HCT116 (cell line): ENCODE measurements around the gene HOXC6. TPM values are rescaled to one million over a fixed set of nuclear protein-coding genes. Genes with fewer than 3 reads are reported as not detected.

Source experiments
- ATAC-seq: fragments of 200-7000 bp; cut with Tn5 transposase; 2 replicates; pipeline ENCODE4 v1.9.1; 2020; ENCODE audit warnings: mild to moderate bottlenecking, moderate library complexity
- BruUV-seq: library from RNA; stranded (reverse); fragments of 400-500 nt; replicated peaks from 2 replicates; lab custom pipeline; 2021; lab: Mats Ljungman, UMichigan
- CTCF ChIA-PET: fragments of 300-600 bp; sonication (Branson Sonifier 250); formaldehyde crosslinking; loops from one replicate; lab custom pipeline; 2021; ENCODE audit warnings: antibody characterized with exemption; lab: Charles Lee
- POLR2A ChIA-PET: fragments of 300-600, 350-600 bp; sonication (Branson Sonifier 250); formaldehyde crosslinking; loops from one replicate; lab custom pipeline; 2021; ENCODE audit warnings: antibody characterized with exemption; lab: Charles Lee
- RAD21 ChIA-PET, 2 experiments: fragments of 300-600 bp; sonication (Branson Sonifier 250); formaldehyde crosslinking; loops; one replicate each; lab custom pipeline; 2023; ENCODE audit warnings: low total read pairs in 2 of 2; ENCODE audit not compliant: uncharacterized antibody in 2 of 2, unreplicated experiment in 2 of 2, low non-redundant PET in 1 of 2; lab: Charles Lee
- DNase-seq: peaks from one replicate; pipeline ENCODE4 v3.0.0-alpha.2; 2010; ENCODE audit warnings: low read depth, low spot score
- H2AFZ ChIP-seq: fragments of 200-600 bp; shearing (Covaris generic), sonication (generic); 2 replicates; pipeline ENCODE4 v1.6.1; 2017; ENCODE audit warnings: low read depth, mixed run types, mixed read lengths, antibody characterized with exemption, low read length; ENCODE audit not compliant: poor library complexity, severe bottlenecking
- H3K27ac ChIP-seq: 2 replicates; pipeline ENCODE4 v1.5.1; 2012; ENCODE audit warnings: low read depth, low read length
- H3K27me3 ChIP-seq: fragments of 200-600 bp; sonication (generic); 2 replicates; pipeline ENCODE4 v1.6.1; 2016; ENCODE audit warnings: mixed run types, low read length, mixed read lengths; ENCODE audit not compliant: insufficient read depth
- H3K36me3 ChIP-seq, 2 experiments: fragments of 200-500 bp in 1 of 2; fragments of 200-600 bp in 1 of 2; sonication (Bioruptor generic) in 1 of 2; sonication (generic) in 1 of 2; 2 replicates each; pipeline versions ENCODE4 v1.5.1 to v1.6.1; 2014 to 2016; ENCODE audit warnings: low read length in 2 of 2, inconsistent platforms in 1 of 2, mixed read lengths in 1 of 2, mixed run types in 1 of 2; ENCODE audit not compliant: insufficient read depth in 2 of 2, control insufficient read depth in 1 of 2
- H3K4me1 ChIP-seq, 2 experiments: fragments of 200-600 bp in 1 of 2; sonication (generic) in 1 of 2; 2 replicates each; pipeline versions ENCODE4 v1.5.1 to v1.6.1; 2012 to 2017; ENCODE audit warnings: low read length in 2 of 2, inconsistent platforms in 1 of 2, mild to moderate bottlenecking in 1 of 2, mixed read lengths in 1 of 2, mixed run types in 1 of 2, moderate library complexity in 1 of 2; ENCODE audit not compliant: insufficient read depth in 2 of 2, control insufficient read depth in 1 of 2
- H3K4me2 ChIP-seq: fragments of 200-600 bp; sonication (generic); 2 replicates; pipeline ENCODE4 v1.6.1; 2017; ENCODE audit warnings: mixed run types, low read length, mixed read lengths
- H3K4me3 ChIP-seq, 2 experiments: fragments of 200-600 bp in 1 of 2; sonication (generic) in 1 of 2; replicated peaks in 1 of 2; 2 replicates each; pipeline ENCODE4 v1.5.1; 2011 to 2016; ENCODE audit warnings: low read length in 2 of 2, control low read depth in 1 of 2, low read depth in 1 of 2, mild to moderate bottlenecking in 1 of 2, mixed read lengths in 1 of 2, mixed run types in 1 of 2
- H3K79me2 ChIP-seq: fragments of 200-600 bp; sonication (generic); 2 replicates; pipeline ENCODE4 v1.6.1; 2017; ENCODE audit warnings: mild to moderate bottlenecking, mixed run types, low read length, moderate library complexity, mixed read lengths; ENCODE audit not compliant: insufficient read depth
- H3K9ac ChIP-seq: fragments of 200-600 bp; sonication (generic); 2 replicates; pipeline ENCODE4 v1.6.1; 2016; ENCODE audit warnings: low read length, mixed read lengths
- H3K9me2 ChIP-seq: fragments of 200-600 bp; sonication (generic), shearing (Covaris generic); 2 replicates; pipeline ENCODE4 v1.6.1; 2017; ENCODE audit warnings: mixed run types, mild to moderate bottlenecking, moderate library complexity; ENCODE audit not compliant: insufficient read depth
- H3K9me3 ChIP-seq, 2 experiments: fragments of 200-500 bp in 1 of 2; fragments of 200-600 bp in 1 of 2; sonication (Bioruptor generic) in 1 of 2; sonication (generic) in 1 of 2; 2 replicates each; pipeline ENCODE4 v1.6.1; 2014 to 2017; ENCODE audit warnings: low read length in 2 of 2, mixed read lengths in 2 of 2, inconsistent platforms in 1 of 2, low read depth in 1 of 2, mild to moderate bottlenecking in 1 of 2, mixed run types in 1 of 2, moderate library complexity in 1 of 2; ENCODE audit not compliant: control insufficient read depth in 1 of 2, insufficient read depth in 1 of 2
- H4K20me1 ChIP-seq: fragments of 200-600 bp; sonication (generic), shearing (Covaris generic); 2 replicates; pipeline ENCODE4 v1.6.1; 2017; ENCODE audit warnings: mixed run types, mild to moderate bottlenecking, moderate library complexity; ENCODE audit not compliant: insufficient read depth
- CBX3 ChIP-seq: IDR thresholded peaks from 2 replicates; pipeline ENCODE4 v1.6.1; 2012; ENCODE audit warnings: low read depth
- CTCF ChIP-seq, 3 experiments: fragments of 200-600 bp in 1 of 3; sonication (generic) in 1 of 3; IDR thresholded peaks in 2 of 3; conservative IDR thresholded peaks in 1 of 3; 2 replicates each; pipeline ENCODE4 v1.5.1; 2012 to 2017; ENCODE audit warnings: low read depth in 2 of 3, low read length in 2 of 3, antibody characterized with exemption in 1 of 3, borderline replicate concordance in 1 of 3, control low read depth in 1 of 3, mild to moderate bottlenecking in 1 of 3, mixed read lengths in 1 of 3, mixed run types in 1 of 3, moderate library complexity in 1 of 3; ENCODE audit not compliant: insufficient read depth in 1 of 3
- EGR1 ChIP-seq: IDR thresholded peaks from 2 replicates; pipeline ENCODE4 v1.6.1; 2012; ENCODE audit warnings: low read depth
- FOSL1 ChIP-seq: IDR thresholded peaks from 2 replicates; pipeline ENCODE4 v1.6.1; 2012; ENCODE audit warnings: low read depth
- POLR2A ChIP-seq: IDR thresholded peaks from 2 replicates; pipeline ENCODE4 v1.7.0; 2011; ENCODE audit warnings: borderline replicate concordance; ENCODE audit not compliant: insufficient read depth, insufficient read length; ENCODE audit errors: extremely low read depth
- POLR2AphosphoS5 ChIP-seq: IDR thresholded peaks from 2 replicates; pipeline ENCODE4 v1.6.1; 2011; ENCODE audit warnings: mild to moderate bottlenecking, low read depth, low read length, moderate library complexity
- RAD21 ChIP-seq: IDR thresholded peaks from 2 replicates; pipeline ENCODE4 v1.6.1; 2012; ENCODE audit warnings: low read depth, mild to moderate bottlenecking
- REST ChIP-seq: IDR thresholded peaks from 2 replicates; pipeline ENCODE4 v1.6.1; 2012; ENCODE audit warnings: low read depth
- intact Hi-C: fragments of 100-400 bp; cut with micrococcal nuclease; formaldehyde crosslinking; loops from 2 replicates; pipeline ENCODE4 v1.10.0; 2022
- total RNA-seq: library from RNA; stranded (reverse); gene quantifications from one replicate; pipeline ENCODE4 v1.2.1, GENCODE V29; 2021; ENCODE audit not compliant: unreplicated experiment

HOXC6 gene
- total RNA-seq, 1 experiment from 2014 or later: 3.1 TPM

- no peak for TF ChIP-seq REST
These were observed 30.0 kb downstream of the HOXC6 start (continued) for GRCh38 chr12:54058128-54058768.

- Histone ChIP-seq H3K79me2 (no peaks in the 10 kb centered on the region), H3K27ac (no peak overlapping the region), H3K4me3 (no peak overlapping the region), H2AFZ (no peak overlapping the region), H3K27me3 (peaks cover 5% of the 10 kb centered on the region; the same call in 1 of the 2 replicates), H3K9me3 (no peaks in the 10 kb centered on the region), H3K9me2 (no peaks in the 10 kb centered on the region), H3K4me2 (no peak overlapping the region), H3K9ac (no peak overlapping the region), H3K36me3 (no peaks in the 10 kb centered on the region), H3K4me1 (no peaks in the 10 kb centered on the region), H4K20me1 (no peaks in the 10 kb centered on the region)
- no TSS peak for BruUV-seq
- ATAC-seq: no peak
- CTCF ChIA-PET: interaction anchor here (0.9 kb wide), 1 partner anchor 27 kb away, joined by 5 read pairs; no protein-coding TSS in a partner anchor
- no peak for DNase-seq
- POLR2A ChIA-PET: no interaction called here
- intact Hi-C loops: no loop called here
- RAD21 ChIA-PET: no interaction called here
- TF ChIP-seq FOSL1 (no peak), CBX3 (no peak), POLR2AphosphoS5 (no peak), EGR1 (no peak), CTCF (IDR thresholded peaks at IDR 0.05 in 2 of 3, conservative IDR thresholded peaks at IDR 0.05 in 1 of 3; ENCODE audit: borderline replicate concordance in 1 of 3, insufficient read depth in 1 of 3, low read depth in 2 of 3, low read length in 2 of 3) (no peak), RAD21 (no peak), POLR2A (no peak)
These were observed 31.4 kb downstream of the HOXC6 start for GRCh38 chr12:54059668-54060067.
